ENCODE results near the gene MKLN1.
A peak's percentile ranks its signal among the peaks of the same experiment; 100 is the strongest.
"Not testable (repeated sequence)": the region's sequence is repeated elsewhere in the genome, so short reads cannot be mapped to it uniquely, and the experiment has no call there.

The MKLN1 gene

DNA sequence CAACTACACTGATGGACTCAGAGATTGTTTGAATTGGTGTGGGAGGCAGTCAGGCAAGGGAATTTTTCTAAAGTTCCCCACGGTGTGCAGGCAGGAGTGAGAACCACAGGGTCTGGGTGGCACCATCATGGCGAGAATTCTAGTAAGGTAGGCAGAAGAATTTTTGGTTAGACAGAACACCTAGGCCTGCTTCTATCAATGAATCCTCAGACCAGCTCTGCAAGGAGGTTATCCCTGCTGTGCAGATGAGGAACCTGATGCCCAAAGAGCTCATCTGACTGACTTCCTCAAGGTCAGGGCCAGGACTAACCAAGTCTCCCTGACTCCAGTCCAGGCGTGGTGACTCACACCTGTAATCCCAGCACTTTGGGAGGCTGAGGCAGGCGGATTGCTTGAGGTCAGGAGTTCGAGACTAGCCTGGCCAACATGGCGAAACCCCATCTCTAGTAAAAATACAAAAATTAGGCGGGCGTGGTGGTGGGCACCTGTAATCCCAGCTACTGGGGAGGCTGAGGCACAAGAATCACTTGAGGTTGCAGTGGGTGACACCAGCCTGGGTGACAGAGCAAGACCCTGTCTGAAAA, 177.5 kb downstream of the MKLN1 start:
- intact Hi-C loops (cut with DNase I); DNase-seq: not testable (repeated sequence)

DNA sequence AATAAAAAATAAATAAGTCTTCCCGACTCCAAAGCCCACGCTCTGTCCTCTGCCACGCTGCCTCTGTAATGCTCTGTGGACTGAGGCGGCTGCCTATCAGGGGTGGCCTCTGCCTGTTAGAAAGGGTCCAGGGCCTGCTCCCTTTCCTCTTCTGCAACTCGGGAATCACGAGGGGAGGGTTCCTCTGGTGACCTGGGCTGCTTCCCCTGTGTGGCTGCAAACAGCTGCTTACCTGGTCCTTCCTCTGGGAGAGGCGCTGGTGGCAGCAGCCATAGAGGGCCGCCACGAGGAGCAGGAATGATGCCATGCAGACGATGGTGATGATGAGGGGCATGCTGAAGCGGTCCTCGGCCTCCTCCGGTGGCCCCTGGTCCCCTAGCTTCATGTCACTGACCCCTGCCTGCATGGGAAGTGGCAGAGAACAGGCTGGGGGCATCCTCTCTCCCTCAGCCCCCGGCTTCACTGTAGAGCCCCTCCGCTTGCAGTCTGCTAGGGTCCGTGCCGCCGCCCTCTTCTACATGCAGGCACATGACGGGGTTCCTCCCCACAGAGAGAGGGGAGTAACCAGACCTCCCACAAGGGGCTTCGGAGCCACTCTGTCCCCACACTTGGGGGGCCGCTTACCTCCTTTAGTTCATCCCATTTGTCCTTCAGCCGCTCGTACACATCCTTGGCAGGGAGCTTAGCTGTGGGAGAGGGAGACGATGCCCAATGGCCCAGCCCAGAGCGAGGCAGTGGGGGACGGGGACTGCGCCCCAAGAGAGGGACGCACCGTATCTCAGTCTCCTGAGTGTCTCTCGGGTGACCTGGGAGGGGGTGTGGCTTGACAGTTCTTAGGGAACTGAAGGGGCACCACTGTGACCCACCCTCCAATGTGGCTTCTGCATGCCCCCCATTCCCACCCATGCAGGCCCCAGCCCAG, 178.2 kb downstream of the MKLN1 start:
- DNase-seq = no peak
- intact Hi-C loops (cut with DNase I) = loop anchor here (2.0 kb wide), 1 partner anchor 149 kb away; no protein-coding TSS in a partner anchor

DNA sequence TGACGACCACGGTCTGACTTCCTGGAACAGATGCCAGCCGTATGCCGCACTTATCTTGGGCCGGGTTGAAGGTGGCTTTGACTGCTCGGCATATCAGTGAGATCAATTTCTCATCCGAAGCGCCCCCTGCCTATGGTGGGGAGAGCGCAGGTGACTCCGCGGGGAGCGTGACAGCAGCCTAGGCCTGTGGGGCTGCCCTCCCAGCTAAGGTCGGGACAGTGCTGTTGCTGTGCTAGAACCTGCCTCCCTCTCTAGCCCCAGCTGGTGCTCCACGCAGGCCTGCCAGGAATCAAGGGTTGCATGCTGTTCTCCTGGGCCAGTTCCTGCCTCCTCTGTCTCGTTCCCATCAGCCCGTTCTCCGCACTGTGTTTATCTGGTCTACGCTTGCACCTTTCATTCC, 178.9 kb downstream of the MKLN1 start:
- DNase-seq = peak in 1 of 42 donors; percentile 41
- intact Hi-C loops (cut with DNase I) = loop anchor here (2.0 kb wide), 1 partner anchor 148 kb away; no protein-coding TSS in a partner anchor

DNA sequence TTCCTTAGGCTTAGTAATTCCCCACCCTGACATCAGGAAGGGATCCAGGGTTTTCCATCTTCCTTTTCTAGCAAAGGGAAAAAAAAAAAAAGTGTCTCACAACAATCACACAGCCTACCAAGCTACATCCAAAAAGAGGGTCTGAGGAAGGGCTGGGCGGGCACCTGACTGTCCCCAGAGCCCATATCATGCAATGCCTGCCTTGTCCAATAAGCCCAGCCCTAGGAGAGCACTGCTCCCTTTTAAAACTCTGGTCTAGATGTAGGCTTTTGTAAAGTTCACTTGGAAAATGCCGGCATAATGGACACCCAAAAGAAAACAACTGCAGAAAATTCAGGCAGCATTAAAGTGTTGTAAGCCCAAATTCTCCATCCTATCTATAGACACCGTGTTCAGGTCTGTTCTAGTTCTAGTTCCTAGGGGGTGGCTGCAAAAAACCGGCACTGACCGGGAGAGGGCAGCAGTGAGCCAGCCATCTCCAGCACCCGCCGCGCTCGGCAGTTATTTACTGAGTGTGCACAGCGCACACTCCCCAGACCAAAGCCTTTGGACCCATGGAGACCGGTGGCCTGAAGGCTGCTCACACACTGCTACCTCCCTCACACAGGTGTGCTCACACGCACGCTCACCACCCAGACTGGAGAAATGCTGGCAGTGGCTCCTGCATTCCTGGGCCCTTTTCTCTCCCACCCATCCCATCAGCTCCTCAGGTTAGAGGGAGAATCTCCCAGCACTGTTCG, 180.1 kb downstream of the MKLN1 start:
- DNase-seq = peak; percentile 84 to 95 (median 91)
- intact Hi-C loops (cut with DNase I) = loop anchor here (2.0 kb wide), 1 partner anchor 147 kb away; no protein-coding TSS in a partner anchor

DNA sequence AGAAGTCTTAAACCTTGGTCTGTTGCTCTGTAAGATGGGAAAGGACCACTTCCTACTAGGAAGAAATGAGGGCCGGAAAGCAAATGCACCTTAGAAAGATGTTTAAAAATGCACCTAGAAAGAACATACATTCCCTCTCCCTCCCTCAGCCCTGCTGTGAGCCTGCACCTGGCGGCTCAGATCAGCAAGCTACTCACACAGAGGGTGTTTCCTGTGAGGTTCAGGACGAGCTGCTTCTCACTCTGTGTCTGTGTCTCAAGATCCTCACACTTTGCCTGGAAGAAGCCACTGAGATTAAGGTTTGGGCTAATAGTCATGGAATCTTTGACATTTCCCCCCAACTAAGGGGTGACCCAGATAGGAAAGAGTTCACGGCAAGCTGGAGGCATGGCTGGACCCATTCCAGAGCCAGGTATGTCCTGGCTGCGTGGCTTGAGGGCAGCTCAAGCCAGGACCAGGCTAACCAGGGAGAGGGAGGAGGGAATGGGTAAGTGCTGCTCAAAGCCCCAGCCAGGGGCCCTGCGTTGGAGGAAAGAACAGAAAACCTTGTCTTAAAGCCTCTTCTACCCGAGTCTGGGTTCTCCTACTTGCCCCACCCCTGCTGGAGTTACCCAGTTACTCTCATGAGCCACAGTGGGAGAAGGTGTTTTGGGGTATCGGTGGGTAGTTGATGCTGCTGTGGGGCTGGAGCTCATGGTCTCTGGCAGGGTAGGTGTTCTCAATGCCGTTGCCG, 181.2 kb downstream of the MKLN1 start:
- intact Hi-C loops (cut with DNase I) = no loop called here
- peak in 1 of 42 donors; percentile 32 for DNase-seq

DNA sequence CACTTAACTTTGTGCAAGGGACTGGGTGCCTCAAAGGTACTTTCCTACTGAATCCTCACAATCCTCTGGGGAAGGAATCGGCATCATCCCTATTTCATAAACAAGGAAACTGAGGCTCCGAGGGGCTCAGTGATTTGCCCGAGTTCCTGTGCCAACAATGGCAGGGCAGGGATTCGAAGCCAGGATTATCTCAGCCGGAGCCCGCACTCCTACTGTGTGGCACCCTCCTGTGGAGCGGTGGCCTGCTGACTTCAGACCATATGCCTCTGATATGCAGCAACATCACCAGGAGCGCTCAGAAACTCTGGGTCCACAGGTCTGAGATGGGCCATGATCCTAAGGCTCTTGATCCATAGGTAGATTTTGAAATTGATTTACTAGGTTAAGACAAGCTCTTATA, 182.1 kb downstream of the MKLN1 start:
- DNase-seq = peak in 1 of 42 donors; percentile 29
- intact Hi-C loops (cut with DNase I) = no loop called here

DNA sequence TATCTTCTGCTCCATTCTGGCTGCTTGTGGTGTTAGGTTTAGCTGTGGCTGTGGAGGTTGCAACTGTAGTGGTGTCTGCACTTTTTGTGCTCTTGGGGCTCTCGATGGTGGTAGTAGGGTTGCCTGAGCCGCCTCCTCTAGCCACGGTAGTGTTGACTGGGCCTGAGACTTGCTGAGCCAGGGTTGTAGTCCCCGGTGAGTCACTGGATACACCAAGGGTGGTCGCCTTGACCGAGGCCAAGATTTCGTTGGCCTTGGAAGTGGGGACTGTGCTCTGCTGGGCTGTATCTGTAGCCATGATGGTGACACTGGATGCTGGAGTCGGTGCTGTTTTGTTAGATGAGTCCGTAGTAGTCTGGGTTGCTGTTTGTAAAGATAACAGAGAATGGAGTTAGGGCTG, 183.4 kb downstream of the MKLN1 start:
- intact Hi-C loops (cut with DNase I) = no loop called here
- peak in 1 of 42 donors; percentile 39 for DNase-seq

DNA sequence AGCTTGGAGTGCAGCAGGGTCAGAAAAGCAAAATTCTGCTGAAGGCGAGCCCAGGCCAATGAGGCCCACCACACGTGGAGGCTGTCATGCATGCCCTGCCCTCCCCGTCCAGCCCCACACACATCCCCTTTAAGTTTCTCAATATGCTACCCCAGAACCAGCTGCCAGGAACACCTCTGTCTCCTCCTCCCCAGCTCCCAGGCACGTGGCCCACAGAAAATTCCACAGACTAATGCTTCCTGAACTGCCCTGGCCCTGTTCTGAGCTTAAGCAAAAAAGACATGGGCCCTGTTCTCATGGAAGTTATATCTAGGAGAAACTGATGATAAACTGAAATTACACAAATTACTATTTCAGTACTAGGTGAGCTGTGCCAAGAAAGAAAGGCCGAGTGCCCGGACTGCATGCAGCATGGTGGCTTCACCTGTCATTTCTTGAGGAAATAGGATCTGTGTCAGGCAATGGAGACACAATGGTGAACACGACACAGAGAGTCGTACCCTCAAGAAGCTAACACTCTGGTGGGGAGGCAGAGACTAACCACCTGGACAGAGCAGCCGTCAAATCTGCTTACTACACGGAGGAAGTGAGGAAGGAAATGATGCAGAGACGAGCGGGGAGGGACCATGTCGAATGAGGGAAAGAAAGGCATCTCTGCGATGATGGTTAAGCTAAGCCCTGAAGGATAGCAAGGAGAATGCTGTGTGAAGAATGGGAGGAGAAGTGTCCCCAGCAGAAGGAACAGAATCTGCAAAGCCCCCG, 184.3 kb downstream of the MKLN1 start:
- intact Hi-C loops (cut with DNase I) = no loop called here
- peak in 2 of 42 donors; percentile 13 to 29 for DNase-seq

DNA sequence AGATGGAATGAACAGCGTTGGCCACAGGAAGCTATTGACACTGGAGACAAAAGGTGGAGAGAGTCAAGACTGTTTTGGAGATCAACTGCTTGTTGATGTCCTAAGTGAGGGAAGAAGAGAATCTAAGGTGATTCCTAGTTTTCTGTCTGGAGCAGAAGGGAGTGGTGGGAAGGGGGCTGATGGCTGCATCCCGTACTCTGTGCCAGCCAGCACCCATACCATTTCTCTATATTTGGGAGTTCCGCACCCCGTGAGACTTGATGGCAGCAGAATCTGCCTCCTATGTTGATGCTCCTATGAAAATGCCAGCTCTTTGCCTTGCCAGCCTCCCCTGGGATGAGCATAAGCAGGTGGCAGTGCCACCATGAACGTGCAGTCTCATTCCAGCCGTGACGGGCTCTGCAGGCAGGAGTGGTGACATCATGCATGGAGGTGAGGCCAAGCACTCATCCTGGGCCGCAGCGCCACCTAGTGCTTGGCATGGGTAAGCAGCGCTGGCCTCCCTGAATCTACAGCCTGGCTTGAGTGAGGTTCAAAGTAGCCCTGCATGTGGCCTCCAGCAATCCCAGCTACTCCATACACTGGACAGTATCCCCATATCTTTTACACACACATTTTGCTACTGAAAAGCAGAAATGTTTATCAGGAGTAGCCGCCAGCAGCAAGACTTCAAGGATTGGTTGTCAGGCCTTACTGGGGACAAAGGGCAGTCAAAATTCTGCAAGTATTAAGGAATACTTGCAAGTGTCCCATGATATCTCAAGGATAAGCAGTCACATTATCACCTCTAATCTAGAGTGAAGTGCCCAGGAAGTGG, 185.8 kb downstream of the MKLN1 start:
- intact Hi-C loops (cut with DNase I) = no loop called here
- DNase-seq = peak; percentile 61 to 93 (median 84)

DNA sequence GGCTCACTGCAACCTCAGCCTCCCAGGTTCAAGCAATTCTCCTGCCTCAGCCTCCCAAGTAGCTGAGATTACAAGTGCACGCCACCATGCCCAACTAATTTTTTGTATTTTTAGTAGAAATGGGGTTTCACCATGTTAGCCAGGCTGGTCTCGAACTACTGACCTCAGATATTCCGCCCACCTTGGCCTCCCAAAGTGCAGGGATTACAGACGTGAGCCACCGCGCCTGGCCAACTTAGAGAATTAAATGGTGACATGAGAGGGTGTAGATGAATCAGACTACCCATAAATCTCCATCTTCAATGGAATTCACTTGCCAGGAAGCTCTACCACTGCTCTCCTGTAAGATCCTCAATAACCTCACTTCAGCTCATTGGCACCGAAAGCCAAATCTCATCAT, 187.8 kb downstream of the MKLN1 start:
- DNase-seq = peak in 2 of 42 donors; percentile 1 to 10
- intact Hi-C loops (cut with DNase I) = not testable (repeated sequence)

DNA sequence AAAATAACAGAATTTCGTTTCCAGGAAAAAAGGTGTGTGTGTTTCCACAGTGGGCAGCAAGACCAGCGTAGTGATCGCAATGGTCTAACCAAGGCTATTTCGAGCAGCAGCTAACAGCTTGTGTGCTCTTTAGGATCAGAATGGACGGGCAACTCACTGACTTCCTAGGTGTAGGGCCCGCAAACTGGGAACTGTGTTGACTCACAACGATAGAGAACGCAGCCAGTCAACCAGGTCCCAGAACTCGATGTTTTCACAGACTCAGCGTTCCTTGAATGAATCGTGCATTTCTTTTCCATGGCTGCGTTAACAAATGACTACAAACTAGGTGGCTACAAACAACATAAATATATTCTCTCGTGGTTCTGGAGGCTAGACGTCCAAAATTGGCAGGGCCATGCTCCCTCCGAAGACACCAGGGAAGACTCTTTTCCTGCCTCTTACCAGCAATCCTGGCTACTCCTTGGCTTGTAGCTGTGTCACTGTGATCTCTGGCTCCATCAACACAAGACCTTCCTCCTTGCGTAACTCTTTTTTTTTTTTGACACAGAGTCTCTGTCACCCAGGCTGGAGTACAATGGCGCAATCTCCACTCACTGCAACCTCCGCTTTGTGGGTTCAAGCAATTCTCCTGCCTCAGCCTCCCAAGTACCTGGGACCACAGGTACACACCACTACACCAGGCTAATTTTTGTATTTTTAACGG, 189.7 kb downstream of the MKLN1 start:
- DNase-seq = peak in 3 of 42 donors; percentile 4 to 22 (median 8)

DNA sequence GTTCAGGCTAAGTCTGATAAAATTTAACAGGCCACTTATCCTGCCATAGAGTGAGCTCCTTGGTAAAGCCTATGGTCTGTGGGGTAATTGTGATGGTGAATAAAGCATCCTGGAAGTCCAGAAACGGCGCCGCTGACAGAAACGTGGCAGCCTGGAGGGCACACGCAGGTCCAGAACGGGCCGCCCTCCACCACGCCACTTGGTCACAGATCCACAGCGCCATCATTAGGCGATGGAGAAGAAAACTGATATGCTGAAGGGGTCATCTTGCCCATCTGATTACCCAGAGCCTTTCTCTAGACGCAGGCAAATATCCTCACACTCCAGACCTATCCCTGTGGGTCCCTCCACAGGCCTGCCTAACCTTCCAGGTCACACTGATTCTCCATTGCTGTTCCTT, 190.9 kb downstream of the MKLN1 start:
- intact Hi-C loops (cut with DNase I) = no loop called here
- peak in 1 of 42 donors; percentile 4 for DNase-seq

More for the DNA sequence above, 189.7 kb downstream of the MKLN1 start:
- intact Hi-C loops (cut with DNase I) = no loop called here

DNA sequence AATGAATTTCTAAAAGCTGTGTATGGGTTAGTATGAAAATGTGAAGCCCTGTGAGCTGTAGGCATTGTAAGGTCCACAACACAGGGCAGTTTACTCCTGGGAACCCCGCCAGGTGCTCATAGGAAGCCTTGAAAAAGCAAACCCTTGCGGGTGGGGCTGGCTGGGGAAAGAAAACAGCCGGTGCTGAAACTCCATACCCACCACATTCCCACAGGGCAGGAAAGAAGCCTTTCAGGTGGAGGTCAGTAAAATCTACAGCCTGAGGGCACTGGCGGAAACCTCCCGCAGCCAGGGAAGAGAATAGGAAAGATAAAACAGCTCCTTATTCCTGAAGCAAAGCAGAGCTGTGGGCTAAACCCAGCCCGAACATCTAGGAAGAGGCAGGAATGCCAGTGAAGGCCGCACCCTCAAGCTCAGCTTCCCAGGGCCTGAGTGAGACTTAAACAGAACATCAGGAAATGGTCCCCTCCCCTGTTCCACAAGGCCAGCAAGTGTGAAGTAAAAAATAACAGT, 194.0 kb downstream of the MKLN1 start:
- intact Hi-C loops (cut with DNase I) = no loop called here
- DNase-seq = no peak

DNA sequence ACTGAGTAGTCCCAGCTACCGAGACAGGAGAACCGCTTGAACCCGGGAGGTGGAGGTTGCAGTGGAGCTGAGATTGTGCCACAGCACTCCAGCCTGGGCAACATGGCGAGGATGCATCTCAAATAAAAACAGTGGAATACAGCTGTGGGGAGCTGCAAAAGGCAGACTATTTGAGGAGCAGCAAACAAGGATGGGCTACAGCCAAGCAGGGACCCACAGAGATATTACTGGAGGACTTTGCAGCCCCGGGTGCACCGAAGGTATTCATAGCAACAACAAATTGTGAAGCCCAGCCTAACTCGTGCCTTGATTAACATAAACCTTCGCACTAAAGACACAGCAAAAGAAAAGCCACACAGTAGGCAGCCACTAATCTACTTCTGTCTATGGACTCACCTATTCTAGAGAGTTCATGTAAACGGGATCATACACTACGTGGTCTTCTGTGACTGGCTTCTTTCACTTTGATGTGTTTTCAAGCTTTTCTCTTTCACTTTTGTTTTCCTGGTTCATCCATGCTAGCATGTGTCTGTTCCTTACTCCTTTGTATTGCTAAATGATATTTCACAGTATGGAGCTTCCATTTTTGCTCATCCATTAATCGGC, 194.8 kb downstream of the MKLN1 start:
- DNase-seq = no peak
- intact Hi-C loops (cut with DNase I) = no loop called here

DNA sequence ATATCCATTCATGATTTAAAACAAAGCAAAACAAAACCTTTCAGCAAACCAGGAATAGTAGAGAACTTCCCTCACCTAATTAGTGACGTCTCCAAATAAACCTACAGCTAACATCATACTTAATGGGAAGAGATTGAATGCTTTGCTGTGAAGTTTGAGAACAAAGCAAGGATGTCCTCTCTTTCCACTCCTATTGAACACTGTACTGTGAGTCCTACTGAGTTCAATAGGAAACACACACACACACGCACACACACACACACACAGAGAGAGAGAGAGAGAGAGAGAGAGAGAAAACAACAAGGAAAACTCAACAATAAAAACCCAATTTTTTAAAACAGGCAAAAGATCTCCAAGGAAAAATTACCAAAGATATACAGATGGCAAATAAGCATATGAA, 196.4 kb downstream of the MKLN1 start:
- no peak for DNase-seq
- intact Hi-C loops (cut with DNase I) = no loop called here

DNA sequence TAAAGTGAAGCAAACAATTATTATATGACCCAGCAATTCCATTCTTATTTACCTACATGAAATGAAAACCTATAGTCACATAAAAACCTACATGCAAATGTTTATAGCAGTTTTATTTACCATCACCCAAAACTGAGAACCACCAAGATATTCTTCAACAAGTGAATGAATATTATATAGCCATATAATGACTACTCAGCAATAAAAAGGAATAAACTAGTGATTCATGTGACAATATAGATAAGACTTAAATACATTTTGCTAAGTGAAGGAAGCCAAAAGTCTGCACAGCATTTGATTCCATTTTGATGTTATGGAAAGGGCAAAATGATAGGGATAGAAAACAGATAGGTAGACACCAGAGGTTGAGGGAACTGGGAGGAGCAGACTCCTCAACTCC, 197.0 kb downstream of the MKLN1 start:
- DNase-seq = no peak
- intact Hi-C loops (cut with DNase I) = no loop called here

All from head of caudate nucleus (tissue), 42 donors.